ENCODE measurements around the gene ATG13.

DNA sequence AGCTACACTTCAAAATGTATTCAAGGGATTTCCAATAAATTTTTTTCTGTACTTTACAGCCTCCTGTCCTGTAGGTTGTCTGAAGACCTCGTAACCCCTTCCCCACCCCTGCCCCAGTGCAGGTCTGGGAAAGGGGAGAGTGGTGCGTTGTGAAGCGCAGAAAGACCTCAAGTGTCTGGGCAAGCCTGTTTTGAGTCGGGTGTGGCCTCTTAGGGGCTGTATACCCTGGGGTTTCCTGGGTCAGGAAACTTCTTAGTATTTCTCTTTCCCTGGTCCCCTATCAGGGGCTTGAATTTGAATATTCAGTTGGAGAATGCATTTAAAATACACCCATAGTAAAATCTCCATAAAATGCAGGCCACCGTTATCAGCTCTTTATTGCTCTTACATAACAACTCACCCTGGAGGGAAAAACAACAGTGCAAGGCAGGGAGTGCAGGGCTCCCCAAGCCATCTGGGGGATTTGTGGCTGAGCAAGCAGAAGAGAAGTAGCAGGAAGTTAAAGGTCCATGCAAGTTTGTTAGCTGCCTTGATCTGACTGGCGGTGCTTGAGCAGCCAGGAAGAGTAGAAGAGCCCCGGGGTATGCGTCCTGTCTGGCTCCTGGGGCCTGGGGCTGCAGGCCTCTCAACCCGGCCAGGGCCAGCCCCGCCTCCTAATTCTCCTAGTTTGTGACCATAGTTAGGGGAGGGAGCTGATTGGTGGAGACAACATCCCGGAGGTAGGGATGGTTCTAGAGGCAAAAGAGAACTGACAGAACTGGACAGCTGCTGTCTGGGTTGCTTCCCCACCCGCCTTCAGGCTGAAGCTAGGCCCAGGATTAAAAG, 57.3 kb downstream of the ATG13 start:
- TF ChIP-seq PHF8 (conservative IDR thresholded peaks at IDR 0.05; ENCODE audit: low read depth, low read length) (no peak), POLR2A (IDR thresholded peaks at IDR 0.05; ENCODE audit: control extremely low read depth in 1 of 2, low read depth in 2 of 2, low read length in 2 of 2) (no peak; a peak in 1 of 3 replicates), E2F6 (IDR thresholded peaks at IDR 0.05) (no peak)

Measured in H1 (cell line).